ENCODE results near the gene HDGF. TPM values are rescaled to one million over a fixed set of nuclear protein-coding genes. Genes with fewer than 3 reads are reported as not detected.

HDGF gene
- total RNA-seq, 1 experiment from 2014 or later = 325 TPM

DNA sequence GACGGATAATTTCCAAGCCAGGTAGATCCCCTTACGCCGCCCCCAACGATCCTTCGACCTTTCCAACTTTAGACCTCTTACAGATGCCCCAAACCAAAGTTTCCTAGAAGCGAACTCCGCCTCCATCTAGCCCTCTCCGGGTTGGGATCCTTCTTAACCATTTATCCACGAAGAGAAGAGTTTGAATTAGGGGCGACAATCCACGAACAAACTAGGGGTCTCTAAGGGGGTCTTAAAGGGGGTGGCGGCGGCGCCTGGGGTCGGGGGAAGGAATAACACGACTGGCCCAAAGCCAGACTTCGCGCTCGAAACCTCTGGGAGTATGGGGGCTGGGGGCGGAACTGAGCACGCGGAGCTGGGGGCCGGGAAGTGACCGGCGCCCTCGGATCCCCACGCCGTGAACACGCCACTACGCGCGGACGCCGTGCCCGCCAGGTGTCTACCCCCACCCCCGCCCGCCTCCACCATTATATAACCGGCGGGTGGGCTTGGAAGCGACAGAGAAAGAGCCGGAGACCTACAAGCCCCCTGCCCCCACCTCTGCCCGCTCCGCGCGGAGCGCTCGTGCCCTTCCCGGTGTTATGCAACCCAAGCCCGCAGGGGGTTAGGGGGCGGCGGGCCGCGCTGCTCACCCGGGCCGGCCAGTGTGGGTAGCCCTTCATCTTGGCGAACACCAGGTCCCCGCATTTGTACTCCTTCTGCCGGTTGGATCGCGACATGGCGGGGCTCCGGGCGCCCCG lies 594 bp downstream of the HDGF start:
- Histone ChIP-seq H3K27me3 (ENCODE audit: control insufficient read depth, insufficient read depth, low read length) (no peaks in the 10 kb centered on the region), H3K4me1 (ENCODE audit: control insufficient read depth, insufficient read depth, low read length) (peaks cover 41% of the 10 kb centered on the region), H3K36me3 (ENCODE audit: control insufficient read depth, insufficient read depth, low read length) (peaks cover 8% of the 10 kb centered on the region), H3K4me3 (ENCODE audit: low read depth in 2 of 2, low read length in 2 of 2) (peak overlapping the region; percentile 77 to 80), H3K27ac (ENCODE audit: low read length) (peak overlapping the region; percentile 100), H3K9me3 (ENCODE audit: control insufficient read depth, insufficient read depth, low read depth, low read length) (no peaks in the 10 kb centered on the region)
- TF ChIP-seq, protein P1, sequence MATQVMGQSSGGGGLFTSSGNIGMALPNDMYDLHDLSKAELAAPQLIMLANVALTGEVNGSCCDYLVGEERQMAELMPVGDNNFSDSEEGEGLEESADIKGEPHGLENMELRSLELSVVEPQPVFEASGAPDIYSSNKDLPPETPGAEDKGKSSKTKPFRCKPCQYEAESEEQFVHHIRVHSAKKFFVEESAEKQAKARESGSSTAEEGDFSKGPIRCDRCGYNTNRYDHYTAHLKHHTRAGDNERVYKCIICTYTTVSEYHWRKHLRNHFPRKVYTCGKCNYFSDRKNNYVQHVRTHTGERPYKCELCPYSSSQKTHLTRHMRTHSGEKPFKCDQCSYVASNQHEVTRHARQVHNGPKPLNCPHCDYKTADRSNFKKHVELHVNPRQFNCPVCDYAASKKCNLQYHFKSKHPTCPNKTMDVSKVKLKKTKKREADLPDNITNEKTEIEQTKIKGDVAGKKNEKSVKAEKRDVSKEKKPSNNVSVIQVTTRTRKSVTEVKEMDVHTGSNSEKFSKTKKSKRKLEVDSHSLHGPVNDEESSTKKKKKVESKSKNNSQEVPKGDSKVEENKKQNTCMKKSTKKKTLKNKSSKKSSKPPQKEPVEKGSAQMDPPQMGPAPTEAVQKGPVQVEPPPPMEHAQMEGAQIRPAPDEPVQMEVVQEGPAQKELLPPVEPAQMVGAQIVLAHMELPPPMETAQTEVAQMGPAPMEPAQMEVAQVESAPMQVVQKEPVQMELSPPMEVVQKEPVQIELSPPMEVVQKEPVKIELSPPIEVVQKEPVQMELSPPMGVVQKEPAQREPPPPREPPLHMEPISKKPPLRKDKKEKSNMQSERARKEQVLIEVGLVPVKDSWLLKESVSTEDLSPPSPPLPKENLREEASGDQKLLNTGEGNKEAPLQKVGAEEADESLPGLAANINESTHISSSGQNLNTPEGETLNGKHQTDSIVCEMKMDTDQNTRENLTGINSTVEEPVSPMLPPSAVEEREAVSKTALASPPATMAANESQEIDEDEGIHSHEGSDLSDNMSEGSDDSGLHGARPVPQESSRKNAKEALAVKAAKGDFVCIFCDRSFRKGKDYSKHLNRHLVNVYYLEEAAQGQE (IDR thresholded peaks at IDR 0.05; ENCODE audit: insufficient read depth in 1 of 2, low read depth in 2 of 2, low read length in 1 of 2) = no peak
- TF ChIP-seq POLR2AphosphoS5 (IDR thresholded peaks at IDR 0.05; ENCODE audit: low read depth, low read length) (peak; percentile 42; the same call in 1 of the 2 replicates), TCF7L2 (IDR thresholded peaks at IDR 0.05; ENCODE audit: low read depth, low read length) (no peak), CTCF (IDR thresholded peaks at IDR 0.05) (no peak), SIN3A (IDR thresholded peaks at IDR 0.05; ENCODE audit: borderline replicate concordance, insufficient read depth, low read depth, low read length) (0 out of 2 replicates have a peak, but pooled peaks have one; percentile 80)
- intact Hi-C loops (cut with micrococcal nuclease; ENCODE audit: unreplicated experiment) (no loop called here), in situ Hi-C loops (cut with HindIII; ENCODE audit: low pct_unique_long_range_greater_than_20kb, low sequenced_read_pairs) (no loop called here)
- POLR2A ChIA-PET = interaction anchor here (0.9 kb wide), 1 partner anchor 69 kb away, joined by 10 read pairs; no protein-coding TSS in a partner anchor
- CTCF ChIA-PET = interaction anchor here (1.4 kb wide), 1 partner anchor 62 kb away, joined by 6 read pairs; no protein-coding TSS in a partner anchor
- no TSS peak for BruUV-seq (replicated peaks)
- DNase-seq (ENCODE audit: low read depth, low spot score) (no peak), ATAC-seq (peak; percentile 17)

DNA sequence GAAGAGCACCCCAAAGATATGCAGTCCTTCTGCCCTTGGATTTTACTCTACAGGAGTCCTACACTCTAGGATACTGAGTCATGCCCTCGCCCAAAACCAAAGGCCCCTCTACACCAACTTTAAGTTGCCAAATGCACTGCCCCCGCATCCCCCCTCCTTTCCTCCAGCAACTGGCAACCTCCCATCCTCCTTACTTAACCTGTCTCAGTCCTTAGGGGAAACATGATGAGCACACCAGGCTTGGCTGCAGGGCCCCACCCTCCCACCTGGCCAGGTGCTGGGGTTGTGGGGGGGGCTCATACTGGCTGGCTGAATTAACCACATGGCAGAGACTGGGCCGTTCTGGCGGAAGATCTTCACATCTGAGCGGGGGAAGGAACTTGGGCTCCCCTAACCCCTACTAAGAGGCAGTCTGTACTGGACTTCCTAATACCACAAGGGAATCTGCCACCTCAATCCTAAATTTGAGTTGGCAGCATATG lies 1.2 kb downstream of the HDGF start:
- peaks cover 8% of the 10 kb centered on the region for H3K36me3 ChIP-seq (ENCODE audit: control insufficient read depth, insufficient read depth, low read length)
- no peak for TF ChIP-seq CTCF (IDR thresholded peaks at IDR 0.05)
- no peak for TF ChIP-seq TCF7L2 (IDR thresholded peaks at IDR 0.05; ENCODE audit: low read depth, low read length)
- no peak for TF ChIP-seq POLR2AphosphoS5 (IDR thresholded peaks at IDR 0.05; ENCODE audit: low read depth, low read length)
- TF ChIP-seq SIN3A (IDR thresholded peaks at IDR 0.05; ENCODE audit: borderline replicate concordance, insufficient read depth, low read depth, low read length) = no peak
- TF ChIP-seq, protein P1 (IDR thresholded peaks at IDR 0.05; ENCODE audit: insufficient read depth in 1 of 2, low read depth in 2 of 2, low read length in 1 of 2) = no peak
- ChIA-PET CTCF (no interaction called here), POLR2A (no interaction called here)
- intact Hi-C loops (cut with micrococcal nuclease; ENCODE audit: unreplicated experiment) = no loop called here
- BruUV-seq (replicated peaks) = no TSS peak
- in situ Hi-C loops (cut with HindIII; ENCODE audit: low pct_unique_long_range_greater_than_20kb, low sequenced_read_pairs) = no loop called here
- H3K9me3 ChIP-seq (ENCODE audit: control insufficient read depth, insufficient read depth, low read depth, low read length) = no peaks in the 10 kb centered on the region
- no peak for ATAC-seq
- H3K4me3 ChIP-seq (ENCODE audit: low read depth in 2 of 2, low read length in 2 of 2) = peak overlapping the region; percentile 77 to 80
- H3K4me1 ChIP-seq (ENCODE audit: control insufficient read depth, insufficient read depth, low read length) = peaks cover 48% of the 10 kb centered on the region
- H3K27ac ChIP-seq (ENCODE audit: low read length) = peak overlapping the region; percentile 100
- H3K27me3 ChIP-seq (ENCODE audit: control insufficient read depth, insufficient read depth, low read length) = no peaks in the 10 kb centered on the region
- DNase-seq (ENCODE audit: low read depth, low spot score) = no peak
